GM12873 (cell line): ENCODE measurements around the gene PRDM11.

Experiments used
- TF ChIP-seq, protein P1 (sequence below): IDR thresholded peaks from 2 replicates; pipeline ENCODE4 v1.5.1; 2012; ENCODE audit warnings: low read depth, mild to moderate bottlenecking, moderate library complexity, low read length, control low read depth; ENCODE audit not compliant: insufficient read depth; ENCODE audit errors: missing control alignments

Gene PRDM11

GRCh38 chr11:45143494-45143893 is 2.9 kb upstream of the PRDM11 start:
- TF ChIP-seq, protein P1, sequence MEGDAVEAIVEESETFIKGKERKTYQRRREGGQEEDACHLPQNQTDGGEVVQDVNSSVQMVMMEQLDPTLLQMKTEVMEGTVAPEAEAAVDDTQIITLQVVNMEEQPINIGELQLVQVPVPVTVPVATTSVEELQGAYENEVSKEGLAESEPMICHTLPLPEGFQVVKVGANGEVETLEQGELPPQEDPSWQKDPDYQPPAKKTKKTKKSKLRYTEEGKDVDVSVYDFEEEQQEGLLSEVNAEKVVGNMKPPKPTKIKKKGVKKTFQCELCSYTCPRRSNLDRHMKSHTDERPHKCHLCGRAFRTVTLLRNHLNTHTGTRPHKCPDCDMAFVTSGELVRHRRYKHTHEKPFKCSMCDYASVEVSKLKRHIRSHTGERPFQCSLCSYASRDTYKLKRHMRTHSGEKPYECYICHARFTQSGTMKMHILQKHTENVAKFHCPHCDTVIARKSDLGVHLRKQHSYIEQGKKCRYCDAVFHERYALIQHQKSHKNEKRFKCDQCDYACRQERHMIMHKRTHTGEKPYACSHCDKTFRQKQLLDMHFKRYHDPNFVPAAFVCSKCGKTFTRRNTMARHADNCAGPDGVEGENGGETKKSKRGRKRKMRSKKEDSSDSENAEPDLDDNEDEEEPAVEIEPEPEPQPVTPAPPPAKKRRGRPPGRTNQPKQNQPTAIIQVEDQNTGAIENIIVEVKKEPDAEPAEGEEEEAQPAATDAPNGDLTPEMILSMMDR, result no peak

- TF ChIP-seq, protein P1, result no peak
These were observed 2.0 kb upstream of the PRDM11 start for GRCh38 chr11:45144126-45145082.

DNA sequence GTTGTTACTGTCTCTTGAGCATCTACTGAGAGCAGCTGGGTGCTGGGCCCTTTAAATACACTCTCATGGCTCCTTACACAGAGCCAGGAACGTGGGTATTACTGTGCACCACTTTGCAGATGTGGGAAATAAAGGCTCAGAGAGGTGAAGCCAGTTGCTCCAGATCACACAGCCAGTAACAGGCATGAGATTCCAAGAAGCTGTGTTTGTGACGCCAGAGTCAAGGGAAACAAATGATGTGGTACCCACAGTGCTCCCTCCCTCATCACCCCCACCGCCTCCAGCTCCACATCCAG is 1.4 kb upstream of the PRDM11 start:
- TF ChIP-seq, protein P1, result no peak

DNA sequence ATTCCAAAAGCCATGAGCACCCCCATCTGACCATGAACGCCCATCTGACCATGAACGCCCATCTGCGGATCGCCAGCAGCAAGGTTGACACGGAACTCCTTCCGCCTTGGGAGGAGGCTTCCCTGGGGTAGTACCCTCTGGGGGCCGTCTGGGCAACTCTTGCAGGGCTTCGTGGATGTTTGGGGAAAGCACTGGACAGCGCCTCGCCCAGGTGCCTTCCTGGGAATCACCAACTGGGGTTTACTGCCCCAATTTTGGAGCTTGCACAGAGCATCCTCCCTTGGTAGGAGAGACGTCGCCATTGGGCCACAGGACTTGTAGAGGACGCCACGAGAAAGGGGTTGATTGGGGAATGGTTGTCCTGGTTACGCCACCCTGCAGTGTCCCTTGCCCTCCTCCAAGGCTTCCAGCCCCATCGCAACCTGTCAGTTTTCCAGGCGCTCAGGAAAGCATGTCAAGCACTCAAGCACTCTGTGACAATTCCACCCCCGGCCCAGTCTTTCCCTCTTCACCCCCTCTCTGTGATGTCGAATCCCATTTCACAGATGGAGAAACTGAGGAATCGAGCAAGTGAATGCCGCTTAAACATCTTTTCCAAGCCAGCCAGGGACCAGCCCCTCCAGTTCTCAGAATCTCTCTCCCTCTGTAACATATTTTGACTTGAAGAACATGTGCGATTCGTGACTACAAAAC is 914 bp upstream of the PRDM11 start:
- TF ChIP-seq, protein P1, result no peak

- TF ChIP-seq, protein P1, result no peak
These were observed 734 bp downstream of the PRDM11 start for GRCh38 chr11:45147017-45147728.

DNA sequence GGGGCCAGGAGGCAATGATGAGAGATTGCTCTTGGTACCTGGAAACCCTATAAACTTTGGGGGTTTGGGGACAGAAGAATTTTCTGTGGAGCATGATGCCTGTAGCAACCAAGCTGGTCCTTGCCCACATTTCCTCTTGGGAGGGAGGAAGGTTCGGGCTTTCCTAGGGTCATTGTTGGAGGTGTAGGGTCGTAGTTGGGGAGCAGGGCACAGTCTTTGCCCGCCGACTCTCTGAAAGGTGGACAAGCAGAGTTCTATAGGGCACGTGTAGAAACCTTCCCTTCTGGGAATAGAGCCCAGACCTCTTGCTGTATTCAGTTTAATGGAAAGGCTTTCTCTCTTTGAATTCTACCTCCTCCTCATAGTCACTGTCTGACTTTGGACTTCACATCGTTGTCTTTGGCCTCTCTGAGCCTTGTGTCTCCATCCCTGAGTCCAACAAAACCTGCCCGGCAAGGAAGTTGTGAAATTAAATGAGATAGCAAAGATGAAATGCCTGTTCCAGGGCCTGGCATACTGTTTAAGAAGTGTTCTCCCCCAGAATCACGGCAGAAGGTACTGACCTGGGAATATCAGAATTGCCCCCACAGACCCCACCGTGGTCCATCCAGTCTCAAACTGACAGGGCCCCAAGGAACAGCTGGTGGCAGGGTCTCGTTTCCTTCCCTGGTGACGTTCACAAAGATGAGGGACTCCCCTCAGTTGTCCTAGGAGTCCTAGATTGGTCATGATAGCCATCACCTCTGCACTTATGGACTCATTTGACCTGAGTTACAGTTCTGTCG is 1.6 kb downstream of the PRDM11 start:
- TF ChIP-seq, protein P1, result no peak
